ENCODE data around the gene CIC.
"Not testable (repeated sequence)": the region's sequence is repeated elsewhere in the genome, so short reads cannot be mapped to it uniquely, and the experiment has no call there.

Gene CIC

GRCh38 chr19:42333975-42334696 is 65.1 kb downstream of the CIC start:
- Histone ChIP-seq H3K36me3 (ENCODE audit: control insufficient read depth, insufficient read depth, low read length) (peaks cover 3% of the 10 kb centered on the region), H3K27ac (ENCODE audit: insufficient read depth, low read depth, low read length, poor library complexity, severe bottlenecking) (no peak overlapping the region), H3K4me1 (ENCODE audit: control insufficient read depth, insufficient read depth, low read length) (no peaks in the 10 kb centered on the region), H3K4me3 (ENCODE audit: insufficient read depth, low read depth, low read length) (no peak overlapping the region), H3K9me3 (ENCODE audit: control insufficient read depth, low read length) (no peaks in the 10 kb centered on the region), H3K27me3 (ENCODE audit: control insufficient read depth, insufficient read depth, low read length, poor library complexity, severe bottlenecking) (no peaks in the 10 kb centered on the region)
- WGBS, 2 experiments, result 95 to 96% methylated on average over 21 of the region's 21 CpGs

DNA sequence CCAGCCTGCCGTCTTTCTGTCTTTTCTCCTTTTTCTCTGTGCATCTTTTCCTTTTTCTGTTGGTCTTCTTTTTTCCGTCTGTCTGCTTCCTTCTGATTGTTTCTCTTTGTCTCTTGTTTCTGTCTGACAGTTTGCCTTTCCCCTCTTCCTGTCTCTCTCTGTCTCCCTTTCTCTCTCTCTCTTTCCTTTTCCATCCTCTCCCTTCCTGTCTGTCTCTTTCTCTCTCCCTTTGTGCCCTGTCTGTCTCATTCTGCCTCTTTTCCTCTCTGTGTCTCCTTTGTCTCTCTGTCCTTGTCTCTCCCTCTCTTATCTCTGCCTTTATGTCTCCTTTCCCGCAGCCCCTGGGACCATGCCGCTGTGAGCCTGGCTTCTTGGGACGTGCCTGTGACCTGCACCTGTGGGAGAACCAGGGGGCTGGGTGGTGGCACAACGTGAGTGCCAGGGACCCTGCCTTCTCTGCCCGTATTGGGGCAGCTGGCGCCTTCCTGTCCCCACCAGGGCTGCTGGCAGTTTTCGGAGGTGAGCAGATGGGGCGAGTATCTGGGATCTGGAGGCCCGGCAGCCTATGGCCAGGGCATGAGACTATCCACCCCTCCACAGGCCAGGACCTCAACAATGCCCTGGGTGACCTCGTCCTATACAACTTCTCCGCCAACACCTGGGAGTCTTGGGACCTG is 65.8 kb downstream of the CIC start:
- no peaks in the 10 kb centered on the region for H3K4me1 ChIP-seq (ENCODE audit: control insufficient read depth, insufficient read depth, low read length)
- no peaks in the 10 kb centered on the region for H3K9me3 ChIP-seq (ENCODE audit: control insufficient read depth, low read length)
- peaks cover 3% of the 10 kb centered on the region for H3K36me3 ChIP-seq (ENCODE audit: control insufficient read depth, insufficient read depth, low read length)
- H3K27me3 ChIP-seq (ENCODE audit: control insufficient read depth, insufficient read depth, low read length, poor library complexity, severe bottlenecking), result no peaks in the 10 kb centered on the region
- WGBS, 2 experiments, result 94 to 96% methylated on average over 13 of the region's 13 CpGs
- no peak overlapping the region for H3K4me3 ChIP-seq (ENCODE audit: insufficient read depth, low read depth, low read length)
- H3K27ac ChIP-seq (ENCODE audit: insufficient read depth, low read depth, low read length, poor library complexity, severe bottlenecking), result no peak overlapping the region

DNA sequence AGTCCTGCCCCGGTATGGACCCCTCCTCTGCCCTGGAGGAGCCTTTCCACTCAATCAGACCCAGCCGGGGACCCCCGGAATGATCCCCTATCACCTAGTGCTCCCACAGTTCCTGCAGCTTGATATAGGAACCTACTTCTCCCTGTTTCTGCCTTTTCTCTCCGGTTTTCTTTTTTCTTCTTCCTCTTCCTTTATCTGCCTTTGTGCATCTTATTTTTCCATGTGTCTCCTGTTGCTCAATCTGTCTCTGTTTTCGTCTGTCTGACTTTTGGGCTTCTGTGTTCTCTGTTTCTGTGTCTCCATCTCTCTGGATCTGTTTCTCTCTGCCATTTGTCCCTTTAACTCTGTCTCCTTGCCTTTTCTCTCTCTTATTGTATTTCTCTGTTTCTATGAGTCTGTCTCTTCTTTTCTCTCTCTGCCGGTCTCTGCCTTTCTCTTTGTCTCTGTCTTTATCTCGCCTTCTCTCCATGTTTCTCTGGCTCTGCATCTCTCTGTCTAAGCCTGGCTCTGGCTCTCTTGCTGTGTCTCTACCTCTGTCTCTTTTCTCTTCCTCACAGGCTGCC is 66.4 kb downstream of the CIC start:
- no peak overlapping the region for H3K4me3 ChIP-seq (ENCODE audit: insufficient read depth, low read depth, low read length)
- WGBS, 2 experiments, result 92% methylated on average over 7 of the region's 7 CpGs
- H3K27me3 ChIP-seq (ENCODE audit: control insufficient read depth, insufficient read depth, low read length, poor library complexity, severe bottlenecking), result no peaks in the 10 kb centered on the region
- H3K27ac ChIP-seq (ENCODE audit: insufficient read depth, low read depth, low read length, poor library complexity, severe bottlenecking), result no peak overlapping the region
- peaks cover 3% of the 10 kb centered on the region for H3K36me3 ChIP-seq (ENCODE audit: control insufficient read depth, insufficient read depth, low read length)
- no peaks in the 10 kb centered on the region for H3K4me1 ChIP-seq (ENCODE audit: control insufficient read depth, insufficient read depth, low read length)
- H3K9me3 ChIP-seq (ENCODE audit: control insufficient read depth, low read length), result no peaks in the 10 kb centered on the region

DNA sequence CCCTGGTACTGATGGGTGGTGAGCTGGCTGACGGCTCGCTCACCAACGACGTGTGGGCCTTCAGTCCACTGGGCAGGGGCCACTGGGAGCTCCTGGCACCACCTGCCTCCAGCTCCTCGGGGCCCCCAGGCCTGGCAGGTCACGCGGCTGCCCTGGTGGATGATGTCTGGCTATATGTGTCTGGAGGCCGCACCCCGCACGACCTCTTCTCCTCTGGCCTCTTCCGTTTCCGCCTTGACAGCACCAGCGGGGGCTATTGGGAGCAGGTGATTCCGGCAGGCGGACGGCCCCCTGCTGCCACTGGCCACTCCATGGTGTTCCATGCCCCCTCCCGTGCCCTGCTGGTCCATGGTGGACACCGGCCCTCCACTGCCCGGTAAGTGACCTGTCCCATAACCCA is 66.9 kb downstream of the CIC start:
- Histone ChIP-seq H3K27me3 (ENCODE audit: control insufficient read depth, insufficient read depth, low read length, poor library complexity, severe bottlenecking) (no peaks in the 10 kb centered on the region), H3K4me1 (ENCODE audit: control insufficient read depth, insufficient read depth, low read length) (no peaks in the 10 kb centered on the region), H3K36me3 (ENCODE audit: control insufficient read depth, insufficient read depth, low read length) (peaks cover 3% of the 10 kb centered on the region), H3K9me3 (ENCODE audit: control insufficient read depth, low read length) (no peaks in the 10 kb centered on the region), H3K27ac (ENCODE audit: insufficient read depth, low read depth, low read length, poor library complexity, severe bottlenecking) (no peak overlapping the region), H3K4me3 (ENCODE audit: insufficient read depth, low read depth, low read length) (no peak overlapping the region)
- WGBS, 2 experiments, result 95% methylated on average over 19 of the region's 19 CpGs

DNA sequence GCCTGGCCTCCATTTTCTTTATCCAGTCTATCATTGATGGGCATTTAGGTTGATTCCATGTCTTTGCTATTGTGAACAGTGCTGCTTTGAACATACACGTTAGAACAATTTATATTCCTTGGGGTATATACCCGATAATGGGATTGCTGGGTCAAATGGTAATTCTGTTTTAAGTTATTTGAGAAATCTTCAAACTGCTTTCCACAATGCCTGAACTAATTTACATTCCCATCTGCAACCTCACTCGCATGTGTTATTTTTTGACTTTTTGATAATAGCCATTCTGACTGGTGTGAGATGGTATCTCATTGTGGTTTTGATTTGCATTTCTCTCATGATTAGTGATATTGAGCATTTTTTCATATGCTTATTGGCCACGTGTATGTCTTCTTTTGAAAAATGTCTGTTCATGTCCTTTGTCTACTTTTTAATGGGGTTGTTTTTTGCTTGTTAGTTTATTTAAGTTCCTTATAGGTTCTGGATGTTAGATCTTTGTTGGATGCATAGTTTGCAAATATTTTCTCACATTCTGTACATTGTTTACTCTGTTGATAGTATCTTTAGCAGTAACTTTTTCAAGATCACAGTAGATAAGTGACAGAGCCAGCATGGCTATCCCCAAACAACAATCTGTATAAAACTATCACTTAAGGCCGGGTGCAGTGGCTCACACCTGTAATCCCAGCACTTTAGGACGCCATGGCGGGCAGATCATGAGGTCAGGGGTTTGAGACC is 70.2 kb downstream of the CIC start:
- not testable (repeated sequence) for H3K4me3 ChIP-seq (ENCODE audit: insufficient read depth, low read depth, low read length); H3K36me3 ChIP-seq (ENCODE audit: control insufficient read depth, insufficient read depth, low read length); H3K27ac ChIP-seq (ENCODE audit: insufficient read depth, low read depth, low read length, poor library complexity, severe bottlenecking); H3K9me3 ChIP-seq (ENCODE audit: control insufficient read depth, low read length); H3K4me1 ChIP-seq (ENCODE audit: control insufficient read depth, insufficient read depth, low read length); H3K27me3 ChIP-seq (ENCODE audit: control insufficient read depth, insufficient read depth, low read length, poor library complexity, severe bottlenecking)
- WGBS, 2 experiments, result 93 to 94% methylated on average over 7 of the region's 7 CpGs

DNA sequence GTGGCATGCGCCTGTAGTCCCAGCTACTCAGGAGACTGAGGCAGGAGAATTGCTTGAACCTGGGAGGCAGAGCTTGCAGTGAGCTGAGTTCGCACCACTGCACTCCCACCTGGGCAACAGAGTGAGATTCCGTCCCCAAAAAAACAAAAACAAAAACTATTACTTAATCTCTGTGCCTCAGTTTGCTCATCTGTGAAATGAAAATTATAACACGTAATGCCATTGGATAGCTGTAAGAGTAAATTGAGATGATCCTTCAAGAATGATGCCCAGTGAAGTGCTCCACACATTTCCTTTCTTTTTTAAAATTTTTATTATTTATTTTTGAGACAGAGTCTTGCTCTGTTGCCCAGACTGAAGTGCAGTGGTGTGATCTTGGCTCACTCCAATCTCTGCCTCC is 70.9 kb downstream of the CIC start:
- 94 to 98% methylated on average over 4 of the region's 4 CpGs for WGBS, 2 experiments
- not testable (repeated sequence) for H3K36me3 ChIP-seq (ENCODE audit: control insufficient read depth, insufficient read depth, low read length); H3K4me3 ChIP-seq (ENCODE audit: insufficient read depth, low read depth, low read length)

GRCh38 chr19:42343344-42344110 is 74.5 kb downstream of the CIC start:
- 90 to 91% methylated on average over 17 of the region's 17 CpGs for WGBS, 2 experiments
- Histone ChIP-seq H3K4me3 (ENCODE audit: insufficient read depth, low read depth, low read length) (no peak overlapping the region), H3K36me3 (ENCODE audit: control insufficient read depth, insufficient read depth, low read length) (no peaks in the 10 kb centered on the region), H3K9me3 (ENCODE audit: control insufficient read depth, low read length) (no peaks in the 10 kb centered on the region), H3K27ac (ENCODE audit: insufficient read depth, low read depth, low read length, poor library complexity, severe bottlenecking) (no peak overlapping the region), H3K4me1 (ENCODE audit: control insufficient read depth, insufficient read depth, low read length) (no peaks in the 10 kb centered on the region), H3K27me3 (ENCODE audit: control insufficient read depth, insufficient read depth, low read length, poor library complexity, severe bottlenecking) (no peaks in the 10 kb centered on the region)

More for the DNA sequence above, 70.9 kb downstream of the CIC start:
- not testable (repeated sequence) for H3K27ac ChIP-seq (ENCODE audit: insufficient read depth, low read depth, low read length, poor library complexity, severe bottlenecking); H3K4me1 ChIP-seq (ENCODE audit: control insufficient read depth, insufficient read depth, low read length); H3K9me3 ChIP-seq (ENCODE audit: control insufficient read depth, low read length); H3K27me3 ChIP-seq (ENCODE audit: control insufficient read depth, insufficient read depth, low read length, poor library complexity, severe bottlenecking)

- Histone ChIP-seq H3K27ac (ENCODE audit: insufficient read depth, low read depth, low read length, poor library complexity, severe bottlenecking) (no peak overlapping the region), H3K27me3 (ENCODE audit: control insufficient read depth, insufficient read depth, low read length, poor library complexity, severe bottlenecking) (no peaks in the 10 kb centered on the region), H3K4me1 (ENCODE audit: control insufficient read depth, insufficient read depth, low read length) (no peaks in the 10 kb centered on the region), H3K9me3 (ENCODE audit: control insufficient read depth, low read length) (no peaks in the 10 kb centered on the region), H3K36me3 (ENCODE audit: control insufficient read depth, insufficient read depth, low read length) (no peaks in the 10 kb centered on the region), H3K4me3 (ENCODE audit: insufficient read depth, low read depth, low read length) (no peak overlapping the region)
- WGBS, 2 experiments, result 95 to 96% methylated on average over 17 to 18 of the region's 18 CpGs
Measured at GRCh38 chr19:42344336-42344893, 75.4 kb downstream of the CIC start.
